Kidney (tissue), 14 donors: Measurements from ENCODE around the gene SHROOM2. TPM values are rescaled to one million over a fixed set of nuclear protein-coding genes. Genes with fewer than 3 reads are reported as not detected.

Experiments used
- DNase-seq, 5 donors: peaks; one replicate each; pipeline ENCODE4 v3.0.0-alpha.2; 2013 to 2020
- FAIRE-seq: peaks from 2 replicates; lab custom pipeline; 2012; peaks lifted over from hg19 to GRCh38; lab: Jason Lieb, UNC
- H3K27ac ChIP-seq, 2 donors: one replicate each; pipeline ENCODE4 v1.7.0; 2013; ENCODE audit warnings: low read depth in 2 of 2, low read length in 2 of 2, inconsistent platforms in 1 of 2
- H3K27me3 ChIP-seq: one replicate; pipeline ENCODE4 v1.7.1; 2013; ENCODE audit warnings: low read length, inconsistent platforms; ENCODE audit not compliant: control insufficient read depth, insufficient read depth
- H3K36me3 ChIP-seq, 3 donors: one replicate each; pipeline versions ENCODE4 v1.7.0 to v1.7.1; 2013; ENCODE audit warnings: low read length in 3 of 3, control low read depth in 1 of 3, inconsistent platforms in 1 of 3; ENCODE audit not compliant: insufficient read depth in 3 of 3, control insufficient read depth in 2 of 3
- H3K4me1 ChIP-seq, 3 donors: one replicate each; pipeline versions ENCODE4 v1.7.0 to v1.7.1; 2013; ENCODE audit warnings: low read length in 3 of 3, inconsistent platforms in 1 of 3, low read depth in 1 of 3; ENCODE audit not compliant: control insufficient read depth in 2 of 3, insufficient read depth in 2 of 3
- H3K4me3 ChIP-seq, 3 donors: one replicate each; pipeline versions ENCODE4 v1.7.0 to v1.8.1; 2013; ENCODE audit warnings: low read length in 3 of 3, control low read depth in 1 of 3, inconsistent platforms in 1 of 3
- H3K9ac ChIP-seq, 3 donors: one replicate each; pipeline versions ENCODE4 v1.7.0 to v1.7.1; 2013; ENCODE audit warnings: low read length in 3 of 3, control low read depth in 1 of 3, inconsistent platforms in 1 of 3
- H3K9me3 ChIP-seq, 3 donors: one replicate each; pipeline versions ENCODE4 v1.7.0 to v1.7.1; 2013; ENCODE audit warnings: low read length in 3 of 3, control low read depth in 1 of 3, inconsistent platforms in 1 of 3; ENCODE audit not compliant: control insufficient read depth in 2 of 3, insufficient read depth in 1 of 3
- intact Hi-C: fragments of 100-400 bp; cut with DNase I; formaldehyde crosslinking; loops from one replicate; pipeline ENCODE4 v1.11.1; 2022
- polyA plus RNA-seq: library from polyadenylated mRNA; stranded (reverse); fragments of 350-450 nt; fragmentation: Illumina TruSeq; extraction: RNeasy Lipid Tissue Mini Kit (QIAGEN cat#74804); gene quantifications from one replicate; pipeline ENCODE4 v1.2.3, GENCODE V29; 2014; ENCODE audit warnings: low read depth, low replicate concordance; ENCODE audit not compliant: insufficient read depth
- total RNA-seq: library from RNA; stranded (reverse); fragmentation: NEBNext Ultra II Directional; extraction: Animal tissue kit (Norgen Biotek cat#: 25700); gene quantifications from one replicate; pipeline ENCODE4 v1.2.1, GENCODE V29; 2021
- TF ChIP-seq, protein P1 (sequence below): IDR thresholded peaks from 3 replicates; pipeline ENCODE4 v1.5.1; 2012; ENCODE audit warnings: mild to moderate bottlenecking, moderate library complexity, borderline replicate concordance; ENCODE audit not compliant: insufficient read depth; ENCODE audit errors: extremely low read depth
- donor health status: control.
- donor health status: control.
- donor health status: control.
- donor health status: control.
- donor health status: control.
- donor health status: DM: yes; HTN: yes; CAD: no.
- donor health status: Normal renal cell carcinoma (clear cell type).

The SHROOM2 gene
- total and polyA plus RNA-seq, 2 donors from 2014 or later, result 3.5 to 11.8 TPM

GRCh38 chrX:9902656-9903055 is 116.4 kb downstream of the SHROOM2 start:
- FAIRE-seq, result no peak
- intact Hi-C loops, result no loop called here

GRCh38 chrX:9903146-9903545 is 116.9 kb downstream of the SHROOM2 start:
- Histone ChIP-seq H3K4me1 (no peaks in the 10 kb centered on the region), H3K4me3 (no peak overlapping the region), H3K36me3 (peaks cover 0 to 2% (median 0%) of the 10 kb centered on the region in 3 donors), H3K9me3 (no peaks in the 10 kb centered on the region), H3K27ac (no peak overlapping the region), H3K9ac (no peak overlapping the region), H3K27me3 (no peaks in the 10 kb centered on the region)
- no peak for FAIRE-seq
- TF ChIP-seq, protein P1, sequence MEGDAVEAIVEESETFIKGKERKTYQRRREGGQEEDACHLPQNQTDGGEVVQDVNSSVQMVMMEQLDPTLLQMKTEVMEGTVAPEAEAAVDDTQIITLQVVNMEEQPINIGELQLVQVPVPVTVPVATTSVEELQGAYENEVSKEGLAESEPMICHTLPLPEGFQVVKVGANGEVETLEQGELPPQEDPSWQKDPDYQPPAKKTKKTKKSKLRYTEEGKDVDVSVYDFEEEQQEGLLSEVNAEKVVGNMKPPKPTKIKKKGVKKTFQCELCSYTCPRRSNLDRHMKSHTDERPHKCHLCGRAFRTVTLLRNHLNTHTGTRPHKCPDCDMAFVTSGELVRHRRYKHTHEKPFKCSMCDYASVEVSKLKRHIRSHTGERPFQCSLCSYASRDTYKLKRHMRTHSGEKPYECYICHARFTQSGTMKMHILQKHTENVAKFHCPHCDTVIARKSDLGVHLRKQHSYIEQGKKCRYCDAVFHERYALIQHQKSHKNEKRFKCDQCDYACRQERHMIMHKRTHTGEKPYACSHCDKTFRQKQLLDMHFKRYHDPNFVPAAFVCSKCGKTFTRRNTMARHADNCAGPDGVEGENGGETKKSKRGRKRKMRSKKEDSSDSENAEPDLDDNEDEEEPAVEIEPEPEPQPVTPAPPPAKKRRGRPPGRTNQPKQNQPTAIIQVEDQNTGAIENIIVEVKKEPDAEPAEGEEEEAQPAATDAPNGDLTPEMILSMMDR, result no peak
- intact Hi-C loops, result no loop called here
- peak in 2 of 5 donors; percentile 46 to 57 for DNase-seq

More at GRCh38 chrX:9902656-9903055, 116.4 kb downstream of the SHROOM2 start:
- H3K4me3 ChIP-seq, result no peak overlapping the region
- H3K36me3 ChIP-seq, result peaks cover 0 to 3% (median 0%) of the 10 kb centered on the region in 3 donors
- DNase-seq, result peak in 1 of 5 donors; percentile 26
- no peaks in the 10 kb centered on the region for H3K4me1 ChIP-seq
- H3K27ac ChIP-seq, result no peak overlapping the region
- H3K27me3 ChIP-seq, result no peaks in the 10 kb centered on the region
- H3K9ac ChIP-seq, result no peak overlapping the region
- TF ChIP-seq, protein P1, result no peak
- no peaks in the 10 kb centered on the region for H3K9me3 ChIP-seq

DNA sequence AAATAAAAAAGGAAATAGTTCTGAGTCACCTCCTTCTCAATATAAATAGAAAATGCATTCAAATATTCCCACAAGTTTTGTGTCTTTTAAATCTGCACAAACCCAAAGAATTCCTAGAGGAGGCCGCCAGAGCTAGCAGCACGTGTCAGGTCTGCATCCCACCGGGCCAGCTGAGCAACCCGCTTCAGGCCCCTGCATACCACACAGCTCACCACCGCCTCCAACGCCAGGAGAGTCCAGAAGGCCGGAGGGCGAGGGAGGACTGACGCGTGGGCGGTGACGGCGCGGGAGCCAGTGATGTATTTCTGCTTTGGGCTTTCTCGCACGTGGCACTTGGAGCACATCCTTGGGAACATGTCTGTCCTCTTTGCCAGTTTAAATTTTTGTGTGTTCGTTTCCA is 119.1 kb downstream of the SHROOM2 start:
- intact Hi-C loops, result no loop called here
- FAIRE-seq, result no peak
- Histone ChIP-seq H3K9me3 (no peaks in the 10 kb centered on the region), H3K36me3 (no peaks in the 10 kb centered on the region), H3K4me1 (no peaks in the 10 kb centered on the region), H3K9ac (no peak overlapping the region), H3K27ac (no peak overlapping the region), H3K27me3 (no peaks in the 10 kb centered on the region), H3K4me3 (no peak overlapping the region)
- TF ChIP-seq, protein P1, result no peak
- no peak for DNase-seq

DNA sequence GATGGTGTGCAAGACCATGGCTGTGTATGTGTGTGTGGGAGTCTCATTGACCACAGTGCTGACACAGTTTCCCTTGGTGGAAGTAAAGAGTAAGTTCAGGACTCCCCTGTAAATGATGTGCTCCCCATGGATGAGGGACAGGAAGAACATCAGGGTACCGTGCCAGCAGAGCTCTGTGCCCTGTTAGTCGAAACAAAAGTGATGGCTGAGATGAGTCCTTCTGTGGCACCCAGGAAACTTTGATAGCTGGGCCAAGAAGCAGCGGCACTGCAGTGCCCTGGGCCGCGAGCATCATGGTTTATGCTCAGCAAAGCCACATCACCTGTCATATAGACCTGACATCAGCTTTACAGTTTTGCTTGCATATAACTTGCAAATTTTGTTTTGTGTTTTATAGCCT is 119.5 kb downstream of the SHROOM2 start:
- no peaks in the 10 kb centered on the region for H3K27me3 ChIP-seq
- H3K27ac ChIP-seq, result no peak overlapping the region
- FAIRE-seq, result no peak
- H3K4me1 ChIP-seq, result no peaks in the 10 kb centered on the region
- H3K9ac ChIP-seq, result no peak overlapping the region
- no peak for DNase-seq
- H3K4me3 ChIP-seq, result no peak overlapping the region
- TF ChIP-seq, protein P1, result no peak
- intact Hi-C loops, result no loop called here
- no peaks in the 10 kb centered on the region for H3K36me3 ChIP-seq
- H3K9me3 ChIP-seq, result no peaks in the 10 kb centered on the region
